Esophagus squamous epithelium (tissue), 5 donors: ENCODE results near the gene TDRD7. TPM values are rescaled to one million over a fixed set of nuclear protein-coding genes. Genes with fewer than 3 reads are reported as not detected.

ENCODE experiments used
- DNase-seq: peaks from one replicate; lab custom pipeline; 2025; lab: John Stamatoyannopoulos, UW
- H3K27ac ChIP-seq, 4 donors: fragments of 200-600 bp; sonication (generic); one replicate each; pipeline ENCODE4 v1.5.1; 2016 to 2019; ENCODE audit warnings: mild to moderate bottlenecking in 1 of 4
- H3K27me3 ChIP-seq, 4 donors: fragments of 200-600 bp; sonication (generic); 1 replicate in 3 of 4; 2 replicates in 1 of 4; pipeline versions ENCODE4 v1.5.1 to v1.6.0; 2017 to 2021; ENCODE audit warnings: antibody characterized with exemption in 1 of 4
- H3K36me3 ChIP-seq, 3 donors: fragments of 200-600 bp; sonication (generic); one replicate each; pipeline ENCODE4 v1.5.1; 2016 to 2019
- H3K4me1 ChIP-seq, 3 donors: fragments of 200-600 bp; sonication (generic); one replicate each; pipeline ENCODE4 v1.5.1; 2017 to 2019
- H3K4me3 ChIP-seq, 4 donors: fragments of 200-600 bp; sonication (generic); 1 replicate in 3 of 4; 2 replicates in 1 of 4; pipeline ENCODE4 v1.5.1; 2016 to 2019; ENCODE audit warnings: mild to moderate bottlenecking in 2 of 4, moderate library complexity in 1 of 4
- H3K9me3 ChIP-seq, 3 donors: fragments of 200-600 bp; sonication (generic); one replicate each; pipeline ENCODE4 v1.5.1; 2016 to 2019
- CTCF ChIP-seq, 6 experiments: fragments of 450-650 bp in 4 of 6; fragments of 200-600 bp in 2 of 6; sonication (generic) in 2 of 6; IDR thresholded peaks; one replicate each; pipeline ENCODE4 v1.5.1; 2016 to 2019; ENCODE audit warnings: antibody characterized with exemption in 6 of 6, mild to moderate bottlenecking in 4 of 6, moderate library complexity in 4 of 6
- POLR2A ChIP-seq, 4 donors: fragments of 450-650 bp; IDR thresholded peaks; one replicate each; pipeline ENCODE4 v1.6.1; 2017; ENCODE audit warnings: antibody characterized with exemption in 4 of 4, mild to moderate bottlenecking in 4 of 4, moderate library complexity in 3 of 4
- WGBS, 2 donors: methylation state at CpG; one replicate each; pipeline ENCODE4 v1.1.5; 2018; 5-methylcytosine and 5-hydroxymethylcytosine counted together
- intact Hi-C: fragments of 100-400 bp; cut with DNase I; formaldehyde crosslinking; loops from one replicate; pipeline ENCODE4 v1.15.0; 2022
- total RNA-seq, 4 donors: library from RNA; depleted of rRNA; stranded (reverse); fragments of >200 nt; gene quantifications; one replicate each; pipeline ENCODE4 v1.1.0, GENCODE V29; 2016
- donor health status: DM: yes; HTN: yes; CAD: no.

Gene TDRD7
- total RNA-seq, 4 donors from 2014 or later, result 7.7 to 11.3 (median 10.2) TPM

GRCh38 chr9:97364769-97365490, 47.0 kb upstream of the TDRD7 start:
- Histone ChIP-seq H3K9me3 (no peaks in the 10 kb centered on the region), H3K27ac (no peak overlapping the region), H3K4me3 (no peak overlapping the region), H3K27me3 (no peaks in the 10 kb centered on the region), H3K36me3 (peaks cover 0 to 66% (median 0%) of the 10 kb centered on the region in 3 donors), H3K4me1 (no peaks in the 10 kb centered on the region)
- WGBS, 2 donors, result 63 to 64% methylated on average over 5 to 7 of the region's 8 CpGs
- DNase-seq, result no peak
- no peak for TF ChIP-seq CTCF (IDR thresholded peaks at IDR 0.05)
- no peak for TF ChIP-seq POLR2A (IDR thresholded peaks at IDR 0.05)
- intact Hi-C loops, result no loop called here

GRCh38 chr9:97365634-97366033, 46.3 kb upstream of the TDRD7 start:
- H3K27me3 ChIP-seq, result no peaks in the 10 kb centered on the region
- DNase-seq, result no peak
- no peak overlapping the region for H3K27ac ChIP-seq
- H3K9me3 ChIP-seq, result no peaks in the 10 kb centered on the region
- no peaks in the 10 kb centered on the region for H3K4me1 ChIP-seq
- H3K4me3 ChIP-seq, result no peak overlapping the region
- intact Hi-C loops, result no loop called here
- TF ChIP-seq CTCF (IDR thresholded peaks at IDR 0.05), result no peak
- no peak for TF ChIP-seq POLR2A (IDR thresholded peaks at IDR 0.05)
- H3K36me3 ChIP-seq, result peaks cover 0 to 73% (median 0%) of the 10 kb centered on the region in 3 donors
- WGBS, 2 donors, result 73 to 79% methylated on average over 3 to 4 of the region's 5 CpGs

- WGBS, 2 donors, result 92 to 95% methylated on average over 6 to 7 of the region's 10 CpGs
- H3K4me3 ChIP-seq, result no peak overlapping the region
- no peak for TF ChIP-seq CTCF (IDR thresholded peaks at IDR 0.05)
- no peak for TF ChIP-seq POLR2A (IDR thresholded peaks at IDR 0.05)
- no peaks in the 10 kb centered on the region for H3K9me3 ChIP-seq
- intact Hi-C loops, result no loop called here
- no peak overlapping the region for H3K27ac ChIP-seq
- no peaks in the 10 kb centered on the region for H3K27me3 ChIP-seq
- DNase-seq, result no peak
- no peaks in the 10 kb centered on the region for H3K4me1 ChIP-seq
- peaks cover 0 to 76% (median 0%) of the 10 kb centered on the region in 3 donors for H3K36me3 ChIP-seq
Measured at GRCh38 chr9:97366476-97366875, 45.4 kb upstream of the TDRD7 start.

GRCh38 chr9:97366889-97367288, 45.0 kb upstream of the TDRD7 start:
- Histone ChIP-seq H3K36me3 (peaks cover 0 to 76% (median 0%) of the 10 kb centered on the region in 3 donors), H3K4me3 (no peak overlapping the region), H3K27ac (no peak overlapping the region), H3K9me3 (no peaks in the 10 kb centered on the region), H3K27me3 (no peaks in the 10 kb centered on the region), H3K4me1 (no peaks in the 10 kb centered on the region)
- intact Hi-C loops, result no loop called here
- no peak for TF ChIP-seq CTCF (IDR thresholded peaks at IDR 0.05)
- no peak for TF ChIP-seq POLR2A (IDR thresholded peaks at IDR 0.05)
- 77 to 80% methylated on average over 2 of the region's 2 CpGs for WGBS, 2 donors
- DNase-seq, result no peak

GRCh38 chr9:97367729-97368128, 44.2 kb upstream of the TDRD7 start:
- WGBS, 2 donors, result 69% methylated on average over 2 of the region's 3 CpGs; no CpG with 5 or more reads in 1 of the 2 donors
- Histone ChIP-seq H3K9me3 (no peaks in the 10 kb centered on the region), H3K27ac (no peak overlapping the region), H3K4me1 (no peaks in the 10 kb centered on the region), H3K36me3 (peaks cover 0 to 81% (median 0%) of the 10 kb centered on the region in 3 donors), H3K4me3 (no peak overlapping the region), H3K27me3 (no peaks in the 10 kb centered on the region)
- TF ChIP-seq CTCF (IDR thresholded peaks at IDR 0.05) (no peak), POLR2A (IDR thresholded peaks at IDR 0.05) (no peak)
- no peak for DNase-seq
- intact Hi-C loops, result no loop called here
